Eye (tissue), 1 donor: ENCODE results near the gene DNAL1.

Source experiments
- DNase-seq: peaks from one replicate; pipeline ENCODE4 v3.0.0-alpha.2; 2015

DNAL1 gene

DNA sequence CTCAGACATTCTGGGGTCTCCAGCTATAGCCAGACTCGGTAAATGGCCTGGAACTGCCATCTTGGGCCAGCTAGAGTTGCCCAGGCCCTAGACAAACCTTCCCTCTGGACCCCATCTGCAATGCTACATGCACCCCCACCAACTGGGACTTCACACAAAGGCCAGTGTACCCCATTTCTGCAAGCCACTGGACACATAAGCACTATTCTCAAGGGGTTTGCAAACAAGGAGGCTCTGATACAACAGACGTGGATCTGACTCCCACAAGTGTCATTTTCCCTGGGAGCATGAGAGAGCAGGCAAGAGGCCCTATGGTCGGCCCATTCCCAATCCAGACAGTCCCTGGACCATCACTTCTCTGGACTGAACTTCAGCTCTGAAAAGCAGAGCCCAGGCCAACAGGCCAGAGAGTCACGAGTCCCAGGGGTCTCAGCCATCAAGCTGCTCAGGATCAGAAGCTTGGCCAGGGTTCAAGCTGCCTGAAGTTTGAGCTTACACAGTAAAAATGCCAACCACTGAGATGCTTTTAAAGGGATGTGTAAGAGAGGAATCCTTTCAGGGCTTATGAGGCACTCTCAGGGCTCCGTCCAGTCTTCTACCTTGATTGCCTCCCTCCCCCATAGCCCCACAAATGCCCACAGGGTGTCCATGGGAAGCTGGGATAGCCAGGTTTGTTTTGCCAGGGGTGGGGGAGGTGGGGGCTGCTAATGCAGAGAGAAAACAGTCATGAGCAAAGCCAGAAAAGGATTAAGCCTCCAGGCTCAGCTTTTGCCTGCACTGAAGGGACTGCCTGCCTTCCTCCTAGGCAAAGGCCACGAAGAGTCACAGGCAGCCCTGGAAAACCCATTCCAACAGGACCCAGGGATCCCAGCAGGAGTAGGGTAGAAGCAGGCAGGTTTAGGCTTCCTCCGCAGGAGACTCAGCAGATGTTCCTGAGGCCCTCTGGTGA, 101.1 kb downstream of the DNAL1 start:
- DNase-seq = no peak

DNA sequence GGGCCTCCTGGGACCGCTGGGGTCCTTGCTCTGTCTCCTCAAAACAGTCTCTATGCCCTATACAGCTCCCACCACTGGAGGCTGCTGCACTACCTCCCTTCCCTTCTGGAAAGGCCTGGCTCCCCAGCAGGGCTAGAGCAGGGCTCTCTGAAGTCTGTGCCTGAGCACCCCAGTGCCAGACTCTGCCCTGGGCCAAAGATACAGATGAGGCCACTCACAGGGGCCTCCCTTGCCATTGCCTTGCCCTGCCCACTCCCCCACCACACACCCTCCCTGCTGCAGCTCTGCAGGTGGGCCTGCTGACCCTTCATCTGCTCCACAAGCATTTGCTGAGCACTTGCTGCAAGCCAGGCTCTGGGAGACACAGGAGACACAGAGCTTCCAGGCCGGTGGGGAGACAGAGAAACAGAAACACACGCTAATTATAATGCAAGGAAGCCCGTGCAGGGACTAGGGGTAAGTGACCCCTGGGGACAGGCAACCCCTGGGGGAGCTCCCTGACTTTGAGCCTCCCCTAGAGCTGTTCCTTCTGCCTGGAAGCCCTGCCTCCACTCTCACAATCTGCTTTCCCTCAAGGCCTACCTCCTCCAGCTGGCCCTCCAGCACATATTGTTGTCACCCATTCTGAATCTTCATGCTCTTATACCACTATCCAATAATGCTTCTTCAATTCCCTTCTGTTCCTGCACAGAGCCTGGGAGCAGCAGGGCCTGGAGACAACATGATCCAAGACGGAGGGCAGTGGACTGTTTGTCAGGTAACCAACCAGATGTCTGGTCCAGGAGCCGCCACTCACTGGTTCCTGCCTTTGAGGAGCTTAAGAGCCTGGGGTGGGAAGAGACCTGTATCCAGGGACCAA, 102.0 kb downstream of the DNAL1 start:
- DNase-seq = peak; percentile 41

DNA sequence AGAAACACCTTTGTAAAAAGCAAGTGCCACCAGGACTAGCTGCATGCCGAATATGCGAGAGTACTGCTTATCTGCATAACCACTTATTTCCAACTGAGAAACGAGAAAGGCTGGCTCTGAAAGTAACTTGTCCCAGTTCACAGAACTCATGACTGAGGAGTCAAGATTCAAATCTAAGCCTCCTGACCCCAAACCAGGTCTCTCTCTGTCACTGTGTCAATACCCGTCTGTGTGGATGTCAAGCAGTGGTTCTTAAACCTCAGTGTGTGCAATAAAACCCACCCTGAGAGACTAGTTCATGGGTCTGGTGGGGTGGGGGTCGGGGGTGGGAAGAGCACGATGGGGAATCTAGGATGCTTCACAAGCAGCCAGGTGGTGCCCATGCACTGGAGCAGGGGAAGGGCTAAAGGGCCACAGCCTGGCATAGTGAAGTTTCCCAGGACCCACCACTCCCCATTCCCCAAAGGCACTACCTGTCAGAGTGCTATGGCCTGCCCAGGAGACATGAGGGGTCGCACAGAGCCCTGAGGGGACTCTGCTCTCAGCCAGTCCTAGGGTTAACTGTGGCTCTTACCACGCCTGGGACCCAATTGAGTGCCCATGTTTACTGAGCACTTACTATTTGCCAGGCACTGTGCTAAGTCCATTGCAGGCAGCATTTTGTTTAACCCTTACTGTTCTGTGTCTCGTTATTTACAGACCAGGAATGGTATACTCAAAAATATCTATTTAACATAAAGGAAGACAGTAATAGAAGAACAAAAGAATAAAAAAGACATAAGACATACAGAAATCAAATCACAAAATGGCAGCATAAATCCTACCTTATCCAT, 102.8 kb downstream of the DNAL1 start:
- DNase-seq = no peak

- DNase-seq = no peak
These were observed 104.1 kb downstream of the DNAL1 start for GRCh38 chr14:73748858-73749357.

DNA sequence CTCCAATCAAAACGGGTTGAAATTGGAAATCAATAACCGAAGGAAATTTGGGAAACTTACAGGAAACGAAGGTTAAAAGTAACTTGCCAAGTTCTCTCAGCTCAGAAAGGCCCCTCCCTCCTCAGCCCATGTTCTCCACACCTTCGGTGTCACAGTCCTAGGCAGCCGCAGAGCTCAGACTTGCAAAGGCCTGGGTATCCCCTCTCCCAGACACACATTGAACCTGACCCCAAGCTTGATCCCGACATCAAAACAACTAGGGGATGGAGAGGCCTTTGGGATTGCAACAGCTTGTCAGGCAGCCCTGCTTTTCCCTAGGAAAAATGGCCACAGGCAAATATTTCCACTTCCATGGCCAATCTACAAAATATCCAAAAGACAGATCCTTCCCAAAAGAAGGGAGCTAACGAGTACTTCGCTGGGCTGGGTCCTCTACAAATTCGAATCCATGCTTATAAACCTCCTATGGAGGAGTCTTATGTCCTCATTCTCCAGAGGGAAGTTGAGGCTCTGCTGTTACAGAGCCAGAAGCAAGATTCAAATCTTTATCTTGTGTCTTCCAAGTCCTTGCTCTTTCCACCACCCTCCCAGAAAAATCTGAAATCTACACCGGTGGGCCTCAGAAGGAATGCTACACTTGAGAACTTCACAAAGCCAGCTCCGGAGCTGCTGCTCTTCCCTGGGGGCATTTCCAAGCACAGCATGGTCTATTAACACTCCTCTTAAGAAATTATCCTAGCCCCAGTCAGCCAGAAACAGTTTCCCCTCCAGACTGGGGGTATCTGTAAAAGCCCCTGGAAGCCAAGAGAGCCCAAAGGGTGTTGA, 105.1 kb downstream of the DNAL1 start:
- DNase-seq = no peak

DNA sequence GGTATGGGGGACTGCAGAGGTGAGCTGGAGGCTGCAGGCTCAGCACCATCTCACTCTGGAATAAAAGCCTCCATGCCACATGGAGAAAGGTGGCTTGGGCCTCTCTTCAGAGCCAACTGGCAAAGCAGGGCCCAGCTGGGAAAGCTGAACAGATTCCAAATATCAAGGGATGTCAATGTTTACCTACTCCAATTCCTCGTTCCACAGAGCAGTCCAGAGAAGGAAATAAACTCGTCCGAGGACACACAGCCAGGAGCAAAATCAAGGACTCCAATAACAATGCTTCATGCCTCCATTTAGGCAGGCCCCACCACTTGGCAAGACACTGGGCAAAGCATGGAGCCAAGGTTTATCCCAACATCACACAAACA, 105.7 kb downstream of the DNAL1 start:
- no peak for DNase-seq

GRCh38 chr14:73751157-73751691, 106.4 kb downstream of the DNAL1 start:
- no peak for DNase-seq

DNA sequence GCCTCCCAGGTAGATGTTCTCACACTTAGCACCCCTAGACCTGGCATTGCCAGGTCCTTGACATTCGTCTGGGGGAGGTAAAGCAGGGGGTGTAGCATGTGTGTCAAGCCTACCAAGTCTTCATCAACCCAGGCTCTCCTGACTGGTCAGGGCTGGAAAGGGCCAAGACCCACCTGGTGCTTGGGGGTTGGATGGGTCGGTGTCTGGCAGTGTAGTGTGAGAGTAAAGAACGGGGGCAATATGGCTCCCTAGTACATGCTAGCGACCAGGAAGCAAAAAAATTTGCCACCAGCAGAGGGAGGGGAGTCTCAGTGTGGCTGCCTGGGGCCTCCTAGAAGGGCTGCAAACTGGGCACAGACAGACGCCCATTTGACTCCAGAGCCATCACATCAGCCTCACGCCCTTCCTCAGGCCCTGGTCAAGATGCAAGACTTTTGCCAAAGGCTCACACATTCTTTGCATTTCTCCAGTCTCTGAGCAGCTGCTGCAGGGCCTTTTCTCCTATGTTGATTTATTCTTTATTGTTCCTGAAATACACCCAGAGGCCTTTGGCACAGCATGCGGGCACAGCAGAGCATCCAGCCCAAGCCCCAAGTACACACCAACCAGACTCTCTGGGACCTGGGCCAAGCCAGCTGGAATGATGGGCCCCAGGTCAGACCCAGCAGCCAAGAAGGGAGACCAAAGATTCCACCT, 107.7 kb downstream of the DNAL1 start:
- DNase-seq = no peak
